Erythroblast (primary cell): ENCODE data around the gene SPAG17.

ENCODE experiments used
- GATA1 ChIP-seq: IDR thresholded peaks from 2 replicates; pipeline ENCODE4 v1.6.1; 2011; ENCODE audit warnings: low read depth, mild to moderate bottlenecking, control low read depth, low read length, moderate library complexity
- POLR2A ChIP-seq: IDR thresholded peaks from 2 replicates; pipeline ENCODE4 v1.6.1; 2011; ENCODE audit warnings: mild to moderate bottlenecking, low read length

DNA sequence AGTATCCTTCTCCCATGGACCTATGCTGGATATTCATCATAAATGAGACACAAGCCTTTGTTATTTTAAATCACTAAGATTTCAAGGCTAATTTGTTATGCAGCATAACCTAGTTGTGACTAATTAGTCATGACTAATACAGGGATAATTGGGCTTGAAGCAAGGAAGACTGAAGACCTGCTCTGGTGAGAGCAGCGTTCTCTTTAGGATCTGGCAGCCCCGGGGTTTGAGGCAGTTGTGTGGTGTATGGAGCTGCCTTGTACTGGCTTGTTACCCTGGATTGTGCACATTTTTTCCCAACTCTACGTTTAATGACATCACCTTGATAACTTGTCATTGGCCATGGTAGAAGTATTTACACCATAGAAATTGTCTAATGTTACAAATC lies 25.7 kb upstream of the SPAG17 start:
- TF ChIP-seq POLR2A (no peak), GATA1 (no peak)
